HG03097 (cell line): ENCODE measurements around the gene ERBIN.
"Not testable (repeated sequence)": the region's sequence is repeated elsewhere in the genome, so short reads cannot be mapped to it uniquely, and the experiment has no call there.

ENCODE experiments used
- ATAC-seq: cut with Tn5 transposase; IDR thresholded peaks from one replicate; pipeline ENCODE4 v1.9.1; 2021; ENCODE audit not compliant: unreplicated experiment, low FRiP score

The ERBIN gene

GRCh38 chr5:65994117-65994786 is 67.9 kb downstream of the ERBIN start:
- ATAC-seq = no peak

DNA sequence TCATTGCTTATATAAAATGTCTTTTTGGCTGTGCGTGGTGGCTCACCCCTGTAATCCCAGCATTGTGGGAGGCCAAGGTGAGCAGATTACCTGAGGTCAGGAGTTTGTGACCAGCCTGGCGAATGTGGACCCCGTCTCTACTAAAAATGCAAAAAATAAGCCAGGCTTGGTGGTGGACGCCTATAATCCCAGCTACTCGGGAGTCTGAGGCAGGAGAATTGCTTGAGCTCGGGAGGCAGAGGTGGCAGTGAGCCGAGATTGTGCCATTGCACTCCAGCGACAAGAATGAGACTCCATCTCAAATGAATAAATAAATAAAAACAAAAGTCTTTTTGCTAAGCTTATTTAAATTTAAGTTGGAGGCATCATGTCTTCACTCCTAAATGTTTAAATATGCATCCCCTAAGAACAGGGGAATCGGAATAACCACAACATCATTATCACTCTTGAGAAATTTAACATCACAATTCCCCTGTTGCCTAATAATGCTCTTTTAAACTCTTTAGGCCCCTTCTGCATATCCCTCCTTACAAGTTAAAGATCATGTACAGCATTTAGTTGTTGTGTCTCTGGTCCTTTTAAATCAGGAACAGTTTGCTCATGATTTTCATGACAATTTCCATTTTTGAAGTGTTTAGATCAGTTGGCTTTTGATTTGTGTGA is 72.8 kb downstream of the ERBIN start:
- ATAC-seq = no peak

- ATAC-seq = no peak
These were observed 75.6 kb downstream of the ERBIN start for GRCh38 chr5:66001952-66002351.

DNA sequence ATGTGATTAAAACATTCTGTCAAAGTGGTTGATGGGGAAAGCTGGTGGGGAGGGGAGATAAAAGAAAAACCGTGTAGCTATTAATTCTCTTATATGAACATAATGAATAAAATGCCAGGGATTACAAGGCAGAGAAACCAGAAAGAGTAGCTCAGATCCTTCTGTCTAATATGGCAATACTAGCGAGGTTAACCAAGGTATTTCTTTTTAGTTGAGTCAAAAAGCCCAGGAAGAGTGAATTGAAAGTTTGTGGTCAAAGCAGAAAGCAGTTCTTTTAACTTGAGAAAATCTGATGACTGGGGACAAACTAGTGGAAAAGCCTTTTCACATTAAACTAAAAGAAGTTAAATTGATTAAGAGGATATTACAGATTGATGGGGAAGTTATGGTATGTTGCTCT is 76.0 kb downstream of the ERBIN start:
- no peak for ATAC-seq

DNA sequence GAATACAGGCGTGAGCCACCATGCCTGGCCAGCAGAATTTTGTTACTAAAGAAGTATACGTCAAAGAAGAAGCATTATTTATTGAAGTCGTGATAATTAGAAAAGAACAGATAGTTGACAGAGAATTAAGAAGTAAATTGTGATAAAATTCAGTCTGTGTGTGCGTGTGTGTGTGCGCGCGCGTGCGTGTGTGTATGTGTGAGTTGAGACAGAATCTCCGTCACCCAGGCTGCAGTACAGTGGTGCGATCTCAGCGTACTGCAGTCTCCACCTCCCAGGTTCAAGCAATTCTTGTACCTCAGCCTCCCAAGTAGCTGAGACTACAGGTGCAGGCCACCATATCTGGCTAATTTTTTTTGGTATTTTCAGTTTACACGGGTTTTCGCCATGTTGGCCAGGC is 77.8 kb downstream of the ERBIN start:
- ATAC-seq = no peak

DNA sequence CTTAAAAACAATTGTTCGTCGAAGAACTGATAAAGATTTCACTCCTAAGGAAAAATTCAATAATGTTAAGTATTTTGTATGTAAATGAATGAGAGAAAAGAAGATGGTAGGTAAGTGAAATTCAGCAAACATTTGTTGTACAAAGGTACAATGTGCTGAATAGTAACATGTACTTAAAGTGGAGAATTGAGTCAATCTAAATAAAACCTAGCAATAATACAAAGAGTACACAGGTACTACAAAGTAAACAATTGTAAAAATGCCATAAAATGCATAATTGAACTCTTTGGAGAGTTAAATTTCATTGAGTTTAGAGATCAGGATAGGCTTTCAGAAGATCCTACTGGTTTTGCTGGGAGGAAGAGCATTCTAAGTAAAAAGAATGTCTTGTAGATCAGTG is 82.9 kb downstream of the ERBIN start:
- ATAC-seq = no peak

- no peak for ATAC-seq
These were observed 84.1 kb downstream of the ERBIN start for GRCh38 chr5:66010476-66010875.

- no peak for ATAC-seq
These were observed 85.9 kb downstream of the ERBIN start for GRCh38 chr5:66012271-66012670.

DNA sequence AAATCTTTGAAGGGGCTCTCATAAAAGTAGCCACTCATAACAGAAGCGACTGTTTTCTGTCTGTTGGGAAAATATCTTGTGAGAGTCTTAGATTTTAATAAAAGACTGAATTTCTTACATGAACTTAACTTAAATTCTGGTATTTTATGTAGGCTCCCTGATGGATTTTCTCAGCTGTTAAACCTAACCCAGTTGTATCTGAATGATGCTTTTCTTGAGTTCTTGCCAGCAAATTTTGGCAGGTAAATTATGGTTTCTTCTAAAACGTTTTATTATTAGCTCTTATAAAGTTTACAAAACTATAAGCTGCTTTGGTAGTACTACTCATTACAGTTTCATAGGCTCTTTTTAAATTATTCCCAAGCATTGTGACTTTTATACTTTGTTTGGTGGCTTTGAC is 87.0 kb downstream of the ERBIN start:
- ATAC-seq = no peak

- no peak for ATAC-seq
These were observed 87.5 kb downstream of the ERBIN start for GRCh38 chr5:66013906-66014305.

DNA sequence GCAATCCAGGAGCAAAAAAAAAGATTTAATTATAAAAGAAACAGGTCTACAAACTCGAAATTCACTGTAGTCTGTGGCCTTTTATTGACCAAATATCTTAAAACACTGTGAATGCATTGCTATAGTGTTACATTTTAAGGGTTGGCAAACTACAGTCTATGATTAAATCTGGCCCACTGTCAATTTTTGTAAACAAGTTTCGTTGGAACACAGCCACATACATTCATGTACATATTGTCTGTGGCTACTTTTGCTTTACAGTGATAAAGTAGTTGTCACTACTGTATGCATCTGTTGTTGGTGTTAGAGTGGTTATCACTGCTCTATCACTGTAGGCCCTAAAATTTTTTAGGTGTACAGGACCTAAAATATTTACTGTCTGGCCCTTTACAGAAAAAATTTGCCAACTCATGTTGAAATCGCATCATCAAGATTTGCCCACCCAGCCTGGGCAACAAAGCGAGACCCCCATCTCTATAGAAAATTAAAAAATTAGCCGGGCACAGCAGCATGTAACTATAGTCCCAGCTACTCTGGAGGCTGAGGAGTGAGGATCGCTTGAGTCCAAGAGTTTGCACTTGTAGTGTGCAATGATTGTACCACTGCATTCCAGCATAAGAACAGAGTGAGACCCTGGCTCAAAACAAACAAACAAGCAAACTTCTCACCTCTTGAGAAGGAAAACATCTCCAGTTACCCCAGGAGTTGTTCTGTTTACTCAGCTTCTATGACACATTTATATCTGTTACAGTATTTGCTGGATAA is 89.0 kb downstream of the ERBIN start:
- no peak for ATAC-seq

- ATAC-seq = no peak
These were observed 95.2 kb downstream of the ERBIN start for GRCh38 chr5:66021585-66021984.

GRCh38 chr5:66039296-66039695 is 112.9 kb downstream of the ERBIN start:
- ATAC-seq = no peak

DNA sequence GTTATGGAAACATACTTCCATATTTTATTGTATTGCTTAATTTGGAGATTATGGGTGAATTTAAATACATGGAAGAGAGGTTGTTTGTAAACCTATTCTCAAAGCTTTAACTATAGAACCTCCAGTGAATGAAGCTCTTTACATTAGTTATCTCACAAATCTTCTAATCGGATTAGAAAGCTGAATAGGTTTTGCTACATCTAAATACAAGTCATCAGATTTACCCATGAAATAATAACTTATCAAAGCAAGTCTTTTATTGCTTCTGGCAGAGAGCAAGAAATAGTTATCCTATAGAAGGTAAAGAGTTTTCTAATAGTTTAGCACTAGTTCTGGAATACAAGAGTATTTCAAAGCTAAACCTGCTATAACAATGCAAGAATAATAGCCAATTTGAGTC is 113.3 kb downstream of the ERBIN start:
- ATAC-seq = no peak

DNA sequence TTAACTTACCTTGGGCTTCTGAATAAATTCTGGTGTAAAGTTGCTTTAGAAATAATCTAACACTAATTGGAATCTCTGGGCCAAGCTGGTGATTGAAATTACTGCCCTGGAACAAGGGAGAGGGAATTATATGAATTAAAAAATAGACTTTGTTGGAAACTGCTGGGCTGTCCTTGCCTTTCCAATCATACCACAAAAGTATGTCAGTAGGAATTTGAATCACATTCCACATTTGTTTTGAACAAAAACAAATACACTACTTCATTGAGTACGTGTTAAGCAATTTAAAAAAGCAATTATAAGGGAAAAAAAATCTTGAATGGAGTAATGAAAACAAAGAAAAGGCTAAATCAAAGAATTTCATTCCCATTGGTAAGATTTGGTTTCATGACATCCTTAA is 115.3 kb downstream of the ERBIN start:
- no peak for ATAC-seq

- no peak for ATAC-seq
These were observed 130.9 kb downstream of the ERBIN start for GRCh38 chr5:66057239-66057638.

GRCh38 chr5:66061320-66061719 is 134.9 kb downstream of the ERBIN start:
- ATAC-seq = not testable (repeated sequence)

GRCh38 chr5:66063061-66063460 is 136.7 kb downstream of the ERBIN start:
- ATAC-seq = not testable (repeated sequence)

- no peak for ATAC-seq
These were observed 140.5 kb downstream of the ERBIN start for GRCh38 chr5:66066826-66067225.

GRCh38 chr5:66072031-66072430 is 145.7 kb downstream of the ERBIN start:
- no peak for ATAC-seq

DNA sequence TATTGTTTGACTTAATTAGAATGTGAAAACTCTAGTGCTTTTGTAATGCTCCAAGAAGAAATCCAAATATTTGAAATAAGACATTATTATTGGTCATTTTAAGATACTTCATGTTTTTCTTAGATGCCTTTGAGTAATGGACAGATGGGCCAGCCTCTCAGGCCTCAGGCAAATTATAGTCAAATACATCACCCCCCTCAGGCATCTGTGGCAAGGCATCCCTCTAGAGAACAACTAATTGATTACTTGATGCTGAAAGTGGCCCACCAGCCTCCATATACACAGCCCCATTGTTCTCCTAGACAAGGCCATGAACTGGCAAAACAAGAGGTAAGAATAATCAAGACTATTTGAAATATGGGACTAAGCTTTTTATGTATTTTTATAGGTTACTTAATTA is 148.5 kb downstream of the ERBIN start:
- no peak for ATAC-seq

- no peak for ATAC-seq
These were observed 154.3 kb downstream of the ERBIN start for GRCh38 chr5:66080664-66081063.
